Hippocampal formation (tissue), 2 donors: ENCODE data around the gene TAGLN.
A peak's percentile ranks its signal among the peaks of the same experiment; 100 is the strongest.

Experiments used
- DNase-seq, 2 donors: peaks; one replicate each; lab custom pipeline; 2025; lab: John Stamatoyannopoulos, UW

The TAGLN gene

GRCh38 chr11:117199053-117199915 lies at the start of gene TAGLN:
Gene TAGLN (plus strand): TSS chr11:117199370. CDS start chr11:117203014, 3,644 bp downstream.
- no peak for DNase-seq

- no peak for DNase-seq
These were observed 47.1 kb upstream of the TAGLN start for GRCh38 chr11:117152066-117152465.

- DNase-seq: no peak
These were observed 44.7 kb upstream of the TAGLN start for GRCh38 chr11:117154468-117154867.

GRCh38 chr11:117157507-117157906 lies 41.7 kb upstream of the TAGLN start:
- no peak for DNase-seq

GRCh38 chr11:117159892-117160291 lies 39.3 kb upstream of the TAGLN start:
- no peak for DNase-seq

GRCh38 chr11:117160826-117161225 lies 38.3 kb upstream of the TAGLN start:
- DNase-seq: no peak

GRCh38 chr11:117166491-117166890 lies 32.7 kb upstream of the TAGLN start:
- no peak for DNase-seq

GRCh38 chr11:117169736-117170135 lies 29.4 kb upstream of the TAGLN start:
- no peak for DNase-seq

GRCh38 chr11:117170210-117170609 lies 29.0 kb upstream of the TAGLN start:
- DNase-seq: no peak

GRCh38 chr11:117171007-117171403 lies 28.2 kb upstream of the TAGLN start:
- no peak for DNase-seq

- no peak for DNase-seq
These were observed 27.6 kb upstream of the TAGLN start for GRCh38 chr11:117171404-117172061.

- DNase-seq: no peak
These were observed 26.3 kb upstream of the TAGLN start for GRCh38 chr11:117172724-117173421.

GRCh38 chr11:117175104-117175503 lies 24.1 kb upstream of the TAGLN start:
- peak; percentile 55 to 56 for DNase-seq

- DNase-seq: no peak
These were observed 23.4 kb upstream of the TAGLN start for GRCh38 chr11:117175781-117176180.

- no peak for DNase-seq
These were observed 23.0 kb upstream of the TAGLN start for GRCh38 chr11:117176186-117176585.

- no peak for DNase-seq
These were observed 21.5 kb upstream of the TAGLN start for GRCh38 chr11:117177534-117178209.

- DNase-seq: peak; percentile 88 to 92
These were observed 20.7 kb upstream of the TAGLN start, which contains the start of gene SIDT2 for GRCh38 chr11:117178210-117179034. Gene SIDT2 (plus strand): TSS chr11:117178743. CDS start chr11:117179264, 521 bp downstream.

GRCh38 chr11:117179048-117179999 lies 19.8 kb upstream of the TAGLN start:
- no peak for DNase-seq

GRCh38 chr11:117180020-117180419 lies 19.1 kb upstream of the TAGLN start:
- no peak for DNase-seq
